Esophagus muscularis mucosa (tissue), 4 donors: ENCODE data around the gene WDR77.

ENCODE experiments used
- EP300 ChIP-seq: sonication (generic); formaldehyde crosslinking; IDR thresholded peaks from one replicate; pipeline ENCODE4 v1.6.1; 2017; ENCODE audit warnings: antibody characterized with exemption
- POLR2A ChIP-seq: fragments of 450-650 bp; IDR thresholded peaks from one replicate; pipeline ENCODE4 v1.6.1; 2017; ENCODE audit warnings: antibody characterized with exemption, moderate library complexity, mild to moderate bottlenecking, low read depth
- POLR2AphosphoS5 ChIP-seq, 2 donors: sonication (generic); formaldehyde crosslinking; IDR thresholded peaks; one replicate each; pipeline ENCODE4 v1.6.1; 2017; ENCODE audit warnings: antibody characterized with exemption in 2 of 2
- TF ChIP-seq, protein P1 (sequence below), 3 experiments: fragments of 200-600 bp in 2 of 3; fragments of 450-650 bp in 1 of 3; sonication (generic) in 2 of 3; IDR thresholded peaks; one replicate each; pipeline ENCODE4 v1.5.1; 2017 to 2019; ENCODE audit warnings: antibody characterized with exemption in 3 of 3, mild to moderate bottlenecking in 2 of 3, moderate library complexity in 1 of 3

GRCh38 chr1:111468717-111469100 lies 19.7 kb upstream of the WDR77 start:
- no peak for TF ChIP-seq POLR2AphosphoS5 (IDR thresholded peaks at IDR 0.05)
- TF ChIP-seq, protein P1, sequence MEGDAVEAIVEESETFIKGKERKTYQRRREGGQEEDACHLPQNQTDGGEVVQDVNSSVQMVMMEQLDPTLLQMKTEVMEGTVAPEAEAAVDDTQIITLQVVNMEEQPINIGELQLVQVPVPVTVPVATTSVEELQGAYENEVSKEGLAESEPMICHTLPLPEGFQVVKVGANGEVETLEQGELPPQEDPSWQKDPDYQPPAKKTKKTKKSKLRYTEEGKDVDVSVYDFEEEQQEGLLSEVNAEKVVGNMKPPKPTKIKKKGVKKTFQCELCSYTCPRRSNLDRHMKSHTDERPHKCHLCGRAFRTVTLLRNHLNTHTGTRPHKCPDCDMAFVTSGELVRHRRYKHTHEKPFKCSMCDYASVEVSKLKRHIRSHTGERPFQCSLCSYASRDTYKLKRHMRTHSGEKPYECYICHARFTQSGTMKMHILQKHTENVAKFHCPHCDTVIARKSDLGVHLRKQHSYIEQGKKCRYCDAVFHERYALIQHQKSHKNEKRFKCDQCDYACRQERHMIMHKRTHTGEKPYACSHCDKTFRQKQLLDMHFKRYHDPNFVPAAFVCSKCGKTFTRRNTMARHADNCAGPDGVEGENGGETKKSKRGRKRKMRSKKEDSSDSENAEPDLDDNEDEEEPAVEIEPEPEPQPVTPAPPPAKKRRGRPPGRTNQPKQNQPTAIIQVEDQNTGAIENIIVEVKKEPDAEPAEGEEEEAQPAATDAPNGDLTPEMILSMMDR (IDR thresholded peaks at IDR 0.05), result no peak
- TF ChIP-seq POLR2A, result no peak
- TF ChIP-seq EP300, result no peak
